Measurements from ENCODE around the gene NDN. TPM values are rescaled to one million over a fixed set of nuclear protein-coding genes. Genes with fewer than 3 reads are reported as not detected.

The NDN gene
- polyA plus RNA-seq, 2 of the 4 experiments (the other 2 are of a cell fraction): 0.08 to 0.67 TPM

- ChIA-PET CTCF (interaction anchor here (0.8 to 0.9 kb wide), 2 partner anchors 11 to 230 kb away, joined by 3 read pairs; no protein-coding TSS in a partner anchor), POLR2A (no interaction called here)
- H3K4me1 ChIP-seq: no peaks in the 10 kb centered on the region
- H3K4me3 ChIP-seq: no peak within 1 kb of the TSS
- DNase-seq (ENCODE audit: low read depth in 1 of 2, low spot score in 1 of 2) (no peak), ATAC-seq (peak; percentile 23 to 39; a peak in 3 of 6 replicates), FAIRE-seq (no peak)
- no peaks in the 10 kb centered on the region for H3K9me3 ChIP-seq
- 16% methylated on average over 11 of the region's 37 CpGs for WGBS (ENCODE audit: missing lambda C conversion rate)
- no peak within 1 kb of the TSS for H3K27ac ChIP-seq
- TF ChIP-seq TP53 (CRISPR knock-in tag; IDR thresholded peaks at IDR 0.05) (no peak), FOSB (CRISPR knock-in tag; IDR thresholded peaks at IDR 0.05) (no peak), E2F6 (IDR thresholded peaks at IDR 0.05; ENCODE audit: borderline replicate concordance, low read depth) (no peak), CBX8 (IDR thresholded peaks at IDR 0.05) (no peak), FOSL2 (IDR thresholded peaks at IDR 0.05) (no peak), FOSL2 (CRISPR knock-in tag; IDR thresholded peaks at IDR 0.05) (no peak)
- H3K4me2 ChIP-seq: 0 out of 3 replicates have a peak within 1 kb of the TSS, but pooled peaks have one; percentile 23
Observed at GRCh38 chr15:23647421-23648370, 39.4 kb downstream of the NDN start, which contains the start of gene MAGEL2. MAGEL2 (minus strand) TSS chr15:23647867; CDS start chr15:23647742, 125 bp downstream.

- Histone ChIP-seq H3K4me2 (no peak overlapping the region), H3K9me3 (no peaks in the 10 kb centered on the region), H3K27ac (no peak overlapping the region), H3K4me3 (no peak overlapping the region), H3K4me1 (no peaks in the 10 kb centered on the region)
- no CpG with 5 or more reads among the region's 17 CpGs for WGBS (ENCODE audit: missing lambda C conversion rate)
- TF ChIP-seq CTCF (IDR thresholded peaks at IDR 0.05): no peak
- no peak for TF ChIP-seq HDAC2 (IDR thresholded peaks at IDR 0.05)
- TF ChIP-seq HES2 (IDR thresholded peaks at IDR 0.05): no peak
- TF ChIP-seq NR3C1 (IDR thresholded peaks at IDR 0.05): no peak
- no peak for TF ChIP-seq MAFK (IDR thresholded peaks at IDR 0.05; ENCODE audit: partially characterized antibody)
- no peak for TF ChIP-seq KDM1A (IDR thresholded peaks at IDR 0.05; ENCODE audit: low read depth)
- no peak for TF ChIP-seq TP53 (CRISPR knock-in tag; IDR thresholded peaks at IDR 0.05)
- no peak for TF ChIP-seq NFE2L2 (conservative IDR thresholded peaks at IDR 0.05; ENCODE audit: low read length)
- no peak for TF ChIP-seq PBX3 (IDR thresholded peaks at IDR 0.05)
- no peak for TF ChIP-seq EHF (CRISPR knock-in tag; IDR thresholded peaks at IDR 0.05)
- TF ChIP-seq RNF2 (IDR thresholded peaks at IDR 0.05; ENCODE audit: borderline replicate concordance, low read depth): no peak
- no peak for TF ChIP-seq PHF8 (IDR thresholded peaks at IDR 0.05; ENCODE audit: borderline replicate concordance, low read depth)
- no peak for TF ChIP-seq FOSL2 (IDR thresholded peaks at IDR 0.05)
- TF ChIP-seq FOSL2 (CRISPR knock-in tag; IDR thresholded peaks at IDR 0.05): no peak
- no peak for TF ChIP-seq BCL3 (IDR thresholded peaks at IDR 0.05)
- no peak for TF ChIP-seq ZC3H11A (IDR thresholded peaks at IDR 0.05)
- TF ChIP-seq RAD21 (conservative IDR thresholded peaks at IDR 0.05 in 1 of 2, IDR thresholded peaks at IDR 0.05 in 1 of 2): no peak
- no peak for TF ChIP-seq JUN (IDR thresholded peaks at IDR 0.05)
- no peak for TF ChIP-seq MYC (IDR thresholded peaks at IDR 0.05; ENCODE audit: borderline replicate concordance, low read length)
- POLR2A ChIA-PET: no interaction called here
- FAIRE-seq (no peak), ATAC-seq (no peak), DNase-seq (ENCODE audit: low read depth in 1 of 2, low spot score in 1 of 2) (no peak)
- CTCF ChIA-PET: interaction anchor here (0.9 kb wide), 1 partner anchor 231 kb away, joined by 3 read pairs; no protein-coding TSS in a partner anchor
Observed at GRCh38 chr15:23647001-23647295, 40.2 kb downstream of the NDN start.
